Fibroblast of pulmonary artery (primary cell): ENCODE data around the gene CACNA1B.

Experiments
- DNase-seq: peaks from one replicate; pipeline ENCODE4 v3.0.0-alpha.2; 2010; ENCODE audit warnings: low read depth
- H3K4me3 ChIP-seq: replicated peaks from 2 replicates; pipeline ENCODE4 v1.5.1; 2011; ENCODE audit warnings: low read depth, mild to moderate bottlenecking, control low read depth, low read length, moderate library complexity
- TF ChIP-seq, protein P1 (sequence below): IDR thresholded peaks from 2 replicates; pipeline ENCODE4 v1.5.1; 2011; ENCODE audit warnings: mild to moderate bottlenecking, control low read depth, low read length, inconsistent platforms; ENCODE audit errors: missing control alignments

The CACNA1B gene

DNA sequence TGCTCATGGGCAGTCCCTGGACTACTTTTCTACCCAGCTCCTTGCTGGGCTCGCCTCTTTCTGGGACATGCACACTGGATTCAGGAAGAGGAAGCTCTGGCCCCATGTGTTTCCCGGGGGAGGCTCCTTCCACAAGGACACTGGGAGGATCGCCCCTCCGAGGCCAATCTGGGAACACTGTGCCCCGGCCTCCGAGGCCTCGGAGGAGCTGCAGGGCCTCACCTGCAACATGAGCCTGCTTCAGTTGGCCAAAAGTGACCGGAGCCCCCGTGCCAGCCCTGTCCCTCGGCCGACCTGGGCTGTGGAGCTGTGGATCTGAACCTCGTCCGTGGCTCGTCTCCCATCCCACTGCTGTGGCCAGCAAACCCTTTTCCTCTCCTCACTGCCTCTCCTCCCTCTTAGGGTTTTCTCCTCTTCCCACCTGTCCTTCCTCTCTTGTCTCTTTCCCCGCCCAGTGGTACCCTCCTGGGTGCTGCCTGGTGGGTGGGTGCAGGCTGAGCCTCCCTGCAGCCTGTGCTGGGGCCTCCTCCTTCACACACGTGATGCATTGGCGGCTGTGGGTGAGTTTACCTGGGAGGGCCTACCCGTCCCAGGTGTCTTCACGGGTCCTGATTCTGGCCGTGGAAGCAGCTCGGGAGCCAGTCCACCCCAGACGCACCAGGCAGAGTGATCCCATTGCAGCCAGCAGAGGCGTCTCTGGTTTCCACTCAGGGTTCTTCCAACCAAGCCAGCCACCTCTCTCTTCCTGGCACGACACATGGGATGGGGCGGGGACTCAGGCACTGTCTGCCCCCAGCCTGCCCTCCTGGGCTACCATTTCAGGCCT lies 241.8 kb downstream of the CACNA1B start:
- H3K4me3 ChIP-seq, result no peak overlapping the region
- TF ChIP-seq, protein P1, sequence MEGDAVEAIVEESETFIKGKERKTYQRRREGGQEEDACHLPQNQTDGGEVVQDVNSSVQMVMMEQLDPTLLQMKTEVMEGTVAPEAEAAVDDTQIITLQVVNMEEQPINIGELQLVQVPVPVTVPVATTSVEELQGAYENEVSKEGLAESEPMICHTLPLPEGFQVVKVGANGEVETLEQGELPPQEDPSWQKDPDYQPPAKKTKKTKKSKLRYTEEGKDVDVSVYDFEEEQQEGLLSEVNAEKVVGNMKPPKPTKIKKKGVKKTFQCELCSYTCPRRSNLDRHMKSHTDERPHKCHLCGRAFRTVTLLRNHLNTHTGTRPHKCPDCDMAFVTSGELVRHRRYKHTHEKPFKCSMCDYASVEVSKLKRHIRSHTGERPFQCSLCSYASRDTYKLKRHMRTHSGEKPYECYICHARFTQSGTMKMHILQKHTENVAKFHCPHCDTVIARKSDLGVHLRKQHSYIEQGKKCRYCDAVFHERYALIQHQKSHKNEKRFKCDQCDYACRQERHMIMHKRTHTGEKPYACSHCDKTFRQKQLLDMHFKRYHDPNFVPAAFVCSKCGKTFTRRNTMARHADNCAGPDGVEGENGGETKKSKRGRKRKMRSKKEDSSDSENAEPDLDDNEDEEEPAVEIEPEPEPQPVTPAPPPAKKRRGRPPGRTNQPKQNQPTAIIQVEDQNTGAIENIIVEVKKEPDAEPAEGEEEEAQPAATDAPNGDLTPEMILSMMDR, result no peak

GRCh38 chr9:138120072-138120471 lies 242.5 kb downstream of the CACNA1B start:
- DNase-seq, result no peak
- TF ChIP-seq, protein P1, result no peak
- no peak overlapping the region for H3K4me3 ChIP-seq

More for the DNA sequence above, 241.8 kb downstream of the CACNA1B start:
- DNase-seq, result no peak

- TF ChIP-seq, protein P1, result no peak
- H3K4me3 ChIP-seq, result no peak overlapping the region
- no peak for DNase-seq
Observed at GRCh38 chr9:138120511-138121437, 243.2 kb downstream of the CACNA1B start.

DNA sequence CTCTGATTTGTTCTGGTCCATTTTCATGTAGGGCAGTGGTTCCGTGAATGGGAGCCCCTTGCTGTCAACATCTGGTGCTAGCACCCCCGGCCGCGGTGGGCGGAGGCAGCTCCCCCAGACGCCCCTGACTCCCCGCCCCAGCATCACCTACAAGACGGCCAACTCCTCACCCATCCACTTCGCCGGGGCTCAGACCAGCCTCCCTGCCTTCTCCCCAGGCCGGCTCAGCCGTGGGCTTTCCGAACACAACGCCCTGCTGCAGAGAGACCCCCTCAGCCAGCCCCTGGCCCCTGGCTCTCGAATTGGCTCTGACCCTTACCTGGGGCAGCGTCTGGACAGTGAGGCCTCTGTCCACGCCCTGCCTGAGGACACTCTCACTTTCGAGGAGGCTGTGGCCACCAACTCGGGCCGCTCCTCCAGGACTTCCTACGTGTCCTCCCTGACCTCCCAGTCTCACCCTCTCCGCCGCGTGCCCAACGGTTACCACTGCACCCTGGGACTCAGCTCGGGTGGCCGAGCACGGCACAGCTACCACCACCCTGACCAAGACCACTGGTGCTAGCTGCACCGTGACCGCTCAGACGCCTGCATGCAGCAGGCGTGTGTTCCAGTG lies 244.0 kb downstream of the CACNA1B start:
- TF ChIP-seq, protein P1, result no peak
- no peak for DNase-seq

GRCh38 chr9:138122201-138122600 lies 244.6 kb downstream of the CACNA1B start:
- TF ChIP-seq, protein P1, result no peak
- no peak overlapping the region for H3K4me3 ChIP-seq
- no peak for DNase-seq

More for the DNA sequence above, 244.0 kb downstream of the CACNA1B start:
- no peak overlapping the region for H3K4me3 ChIP-seq

- no peak for DNase-seq
- TF ChIP-seq, protein P1, result no peak
- no peak overlapping the region for H3K4me3 ChIP-seq
Observed at GRCh38 chr9:138122676-138123075, 245.1 kb downstream of the CACNA1B start.
